Activated naive CD4-positive, alpha-beta T cell treated with anti-CD3 and anti-CD28 coated beads for 36 hours (primary cell): ENCODE results near the gene NDUFS3. TPM values are rescaled to one million over a fixed set of nuclear protein-coding genes. Genes with fewer than 3 reads are reported as not detected.
"Not testable (repeated sequence)": the region's sequence is repeated elsewhere in the genome, so short reads cannot be mapped to it uniquely, and the experiment has no call there.

Experiments used
- CTCF ChIA-PET: fragments of 350-600 bp; sonication (Branson Sonifier 250); formaldehyde crosslinking; loops from one replicate; lab custom pipeline; 2021; ENCODE audit warnings: antibody characterized with exemption; lab: Charles Lee
- DNase-seq: peaks from one replicate; pipeline ENCODE4 v3.0.0-alpha.2; 2020
- H3K27ac Mint-ChIP-seq: one replicate; pipeline ENCODE4 v1.8.0; 2021; ENCODE audit warnings: mild to moderate bottlenecking, mixed read lengths
- H3K27me3 Mint-ChIP-seq: one replicate; pipeline ENCODE4 v1.8.0; 2021; ENCODE audit warnings: low read depth, mixed read lengths
- H3K36me3 Mint-ChIP-seq: one replicate; pipeline ENCODE4 v1.8.0; 2021; ENCODE audit warnings: low read depth, mixed read lengths
- H3K4me1 Mint-ChIP-seq: one replicate; pipeline ENCODE4 v1.8.0; 2021; ENCODE audit warnings: low read depth, mixed read lengths
- H3K4me3 Mint-ChIP-seq: one replicate; pipeline ENCODE4 v1.8.0; 2021; ENCODE audit warnings: mild to moderate bottlenecking, moderate library complexity, mixed read lengths
- H3K9me3 Mint-ChIP-seq: one replicate; pipeline ENCODE4 v1.8.0; 2021; ENCODE audit warnings: mixed read lengths
- intact Hi-C: fragments of 100-400 bp; cut with micrococcal nuclease; formaldehyde crosslinking; loops from one replicate; pipeline ENCODE4 v1.15.1; 2023
- total RNA-seq, 2 experiments: library from RNA; stranded (reverse); gene quantifications; one replicate each; pipeline ENCODE4 v1.2.3, GENCODE V29; 2021

NDUFS3 gene
- total RNA-seq, 2 experiments from 2014 or later = 123 to 124 TPM

GRCh38 chr11:47545298-47545697 lies 33.6 kb upstream of the NDUFS3 start:
- Mint-ChIP-seq H3K27me3 (no peaks in the 10 kb centered on the region), H3K36me3 (peaks cover 16% of the 10 kb centered on the region), H3K4me1 (peaks cover 73% of the 10 kb centered on the region), H3K4me3 (no peak overlapping the region), H3K9me3 (no peaks in the 10 kb centered on the region), H3K27ac (no peak overlapping the region)
- CTCF ChIA-PET = no interaction called here
- DNase-seq = no peak
- intact Hi-C loops = no loop called here

GRCh38 chr11:47546274-47546673 lies 32.6 kb upstream of the NDUFS3 start:
- Mint-ChIP-seq H3K4me1 (peaks cover 73% of the 10 kb centered on the region), H3K36me3 (peaks cover 24% of the 10 kb centered on the region), H3K27ac (peak overlapping the region; percentile 41)
- intact Hi-C loops, H3K4me3 Mint-ChIP-seq, H3K27me3 Mint-ChIP-seq, DNase-seq, CTCF ChIA-PET, H3K9me3 Mint-ChIP-seq: not testable (repeated sequence)

- CTCF ChIA-PET = interaction anchor here (1.5 to 2.8 kb wide), 2 partner anchors 10 to 68 kb away, joined by 3 to 23 read pairs; no protein-coding TSS in a partner anchor
- DNase-seq = no peak
- intact Hi-C loops = loop anchor here (5.0 to 10.0 kb wide), 2 partner anchors 373 to 454 kb away; partner anchors contain the start of gene ARFGAP2
- H3K4me1 Mint-ChIP-seq = peaks cover 54% of the 10 kb centered on the region
- H3K4me3 Mint-ChIP-seq = peak overlapping the region; percentile 97
- peaks cover 30% of the 10 kb centered on the region for H3K36me3 Mint-ChIP-seq
- H3K27me3 Mint-ChIP-seq = no peaks in the 10 kb centered on the region
- peak overlapping the region; percentile 95 for H3K27ac Mint-ChIP-seq
- no peaks in the 10 kb centered on the region for H3K9me3 Mint-ChIP-seq
These were observed 28.4 kb upstream of the NDUFS3 start for GRCh38 chr11:47550288-47551047.

GRCh38 chr11:47551086-47551485 lies 27.8 kb upstream of the NDUFS3 start:
- no peak for DNase-seq
- peak overlapping the region; percentile 97 for H3K4me3 Mint-ChIP-seq
- H3K9me3 Mint-ChIP-seq = no peaks in the 10 kb centered on the region
- H3K4me1 Mint-ChIP-seq = peaks cover 54% of the 10 kb centered on the region
- intact Hi-C loops = loop anchor here (5.0 to 10.0 kb wide), 2 partner anchors 374 to 454 kb away; partner anchors contain the start of gene ARFGAP2
- CTCF ChIA-PET = interaction anchor here (0.7 to 2.9 kb wide), 6 partner anchors 10 to 68 kb away, joined by 3 to 23 read pairs (median 7); no protein-coding TSS in a partner anchor
- no peaks in the 10 kb centered on the region for H3K27me3 Mint-ChIP-seq
- H3K36me3 Mint-ChIP-seq = peaks cover 30% of the 10 kb centered on the region
- peak overlapping the region; percentile 95 for H3K27ac Mint-ChIP-seq

GRCh38 chr11:47552056-47552565 lies 26.8 kb upstream of the NDUFS3 start:
- Mint-ChIP-seq H3K27ac (peak overlapping the region; percentile 95), H3K36me3 (peaks cover 28% of the 10 kb centered on the region)
- CTCF ChIA-PET = interaction anchor here (0.6 to 2.9 kb wide), 9 partner anchors 11 to 299 kb away, joined by 3 to 23 read pairs (median 5); no protein-coding TSS in a partner anchor

GRCh38 chr11:47552566-47553405 lies 26.1 kb upstream of the NDUFS3 start, which contains the start of gene CELF1:
CELF1 (minus strand) TSS chr11:47553132; CDS start chr11:47499523, 53,609 bp downstream.
- no peaks in the 10 kb centered on the region for H3K9me3 Mint-ChIP-seq
- H3K4me1 Mint-ChIP-seq = peaks cover 42% of the 10 kb centered on the region
- peaks cover 25% of the 10 kb centered on the region for H3K36me3 Mint-ChIP-seq
- intact Hi-C loops = loop anchor here (1.0 to 10.0 kb wide), 15 partner anchors 12 to 452 kb away; partner anchors contain the start of genes ACP2, ARFGAP2, FNBP4 and MADD
- peak; percentile 95 for DNase-seq
- no peaks in the 10 kb centered on the region for H3K27me3 Mint-ChIP-seq
- peak within 1 kb of the TSS; percentile 95 for H3K27ac Mint-ChIP-seq
- H3K4me3 Mint-ChIP-seq = peak within 1 kb of the TSS; percentile 97
- CTCF ChIA-PET = interaction anchor here (0.5 to 2.9 kb wide), 19 partner anchors 12 to 300 kb away, joined by 3 to 23 read pairs (median 4); no protein-coding TSS in a partner anchor

More at GRCh38 chr11:47552056-47552565, 26.8 kb upstream of the NDUFS3 start:
- intact Hi-C loops = loop anchor here (1.0 to 10.0 kb wide), 4 partner anchors 12 to 453 kb away; partner anchors contain the start of genes ARFGAP2 and MADD
- DNase-seq = peak; percentile 47
- Mint-ChIP-seq H3K4me3 (peak overlapping the region; percentile 97), H3K9me3 (no peaks in the 10 kb centered on the region), H3K4me1 (peaks cover 47% of the 10 kb centered on the region), H3K27me3 (no peaks in the 10 kb centered on the region)

GRCh38 chr11:47553406-47553743 lies 25.5 kb upstream of the NDUFS3 start:
- no peak for DNase-seq

GRCh38 chr11:47557004-47557403 lies 21.9 kb upstream of the NDUFS3 start:
- not testable (repeated sequence) for H3K36me3 Mint-ChIP-seq, DNase-seq, H3K27me3 Mint-ChIP-seq, H3K9me3 Mint-ChIP-seq, H3K27ac Mint-ChIP-seq, H3K4me1 Mint-ChIP-seq, H3K4me3 Mint-ChIP-seq
- intact Hi-C loops = loop anchor here (10.0 kb wide), 1 partner anchor 448 kb away; no protein-coding TSS in a partner anchor
- CTCF ChIA-PET = interaction anchor here (0.5 kb wide), 1 partner anchor 296 kb away, joined by 5 read pairs; no protein-coding TSS in a partner anchor

More at GRCh38 chr11:47553406-47553743, 25.5 kb upstream of the NDUFS3 start:
- H3K27ac Mint-ChIP-seq = no peak overlapping the region
- peaks cover 36% of the 10 kb centered on the region for H3K4me1 Mint-ChIP-seq
- no peaks in the 10 kb centered on the region for H3K27me3 Mint-ChIP-seq
- peaks cover 23% of the 10 kb centered on the region for H3K36me3 Mint-ChIP-seq
- CTCF ChIA-PET = interaction anchor here (0.5 to 2.9 kb wide), 15 partner anchors 11 to 116 kb away, joined by 3 to 14 read pairs (median 4); no protein-coding TSS in a partner anchor
- no peaks in the 10 kb centered on the region for H3K9me3 Mint-ChIP-seq
- H3K4me3 Mint-ChIP-seq = peak overlapping the region; percentile 75
- intact Hi-C loops = loop anchor here (1.0 to 10.0 kb wide), 14 partner anchors 12 to 451 kb away; partner anchors contain the start of genes ACP2, ARFGAP2, FNBP4 and MADD

- CTCF ChIA-PET = no interaction called here
- no peak for DNase-seq
- no peak overlapping the region for H3K27ac Mint-ChIP-seq
- H3K9me3 Mint-ChIP-seq = no peaks in the 10 kb centered on the region
- intact Hi-C loops = loop anchor here (10.0 kb wide), 1 partner anchor 446 kb away; no protein-coding TSS in a partner anchor
- H3K27me3 Mint-ChIP-seq = no peaks in the 10 kb centered on the region
- no peaks in the 10 kb centered on the region for H3K36me3 Mint-ChIP-seq
- H3K4me3 Mint-ChIP-seq = no peak overlapping the region
- peaks cover 6% of the 10 kb centered on the region for H3K4me1 Mint-ChIP-seq
These were observed 20.2 kb upstream of the NDUFS3 start for GRCh38 chr11:47558695-47559094.

GRCh38 chr11:47560426-47560825 lies 18.4 kb upstream of the NDUFS3 start:
- no peak overlapping the region for H3K4me3 Mint-ChIP-seq
- H3K9me3 Mint-ChIP-seq = no peaks in the 10 kb centered on the region
- no peaks in the 10 kb centered on the region for H3K27me3 Mint-ChIP-seq
- intact Hi-C loops = no loop called here
- CTCF ChIA-PET = interaction anchor here (0.7 kb wide), 1 partner anchor 18 kb away, joined by 3 read pairs; the partner anchor contains the start of gene KBTBD4
- peaks cover 11% of the 10 kb centered on the region for H3K4me1 Mint-ChIP-seq
- no peak for DNase-seq
- peaks cover 1% of the 10 kb centered on the region for H3K36me3 Mint-ChIP-seq
- no peak overlapping the region for H3K27ac Mint-ChIP-seq

- H3K27ac Mint-ChIP-seq, intact Hi-C loops, H3K27me3 Mint-ChIP-seq, H3K36me3 Mint-ChIP-seq, DNase-seq, H3K9me3 Mint-ChIP-seq, CTCF ChIA-PET, H3K4me3 Mint-ChIP-seq: not testable (repeated sequence)
- peaks cover 21% of the 10 kb centered on the region for H3K4me1 Mint-ChIP-seq
These were observed 16.5 kb upstream of the NDUFS3 start for GRCh38 chr11:47562393-47562792.
